NB4 (cell line): ENCODE measurements around the gene IL36G.

Experiments used
- TF ChIP-seq, protein P1 (sequence below): IDR thresholded peaks from one replicate; pipeline ENCODE4 v1.5.1; 2012; ENCODE audit warnings: low read depth, low read length
- TF ChIP-seq, protein P2 (sequence below): IDR thresholded peaks from 2 replicates; pipeline ENCODE4 v1.6.1; 2011; ENCODE audit warnings: low read depth, low read length

DNA sequence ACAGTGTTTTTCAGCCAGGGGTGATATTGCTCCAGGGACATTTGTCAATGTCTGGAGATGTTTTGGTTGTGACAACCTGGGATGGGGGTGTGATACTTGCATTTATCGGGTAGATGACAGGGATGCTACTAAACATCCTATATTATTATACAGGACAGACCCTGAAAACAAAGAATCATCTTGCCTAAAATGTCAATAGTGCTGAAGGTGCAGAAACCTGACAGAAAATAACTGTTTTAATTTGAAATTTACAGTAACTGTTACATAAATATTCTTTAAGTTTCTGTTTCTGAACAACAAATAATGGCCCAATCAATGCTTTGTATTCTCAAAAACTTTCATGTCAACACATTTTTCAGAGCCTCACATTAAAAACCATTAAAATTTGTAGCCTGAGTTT, 29.4 kb downstream of the IL36G start:
- TF ChIP-seq, protein P1, sequence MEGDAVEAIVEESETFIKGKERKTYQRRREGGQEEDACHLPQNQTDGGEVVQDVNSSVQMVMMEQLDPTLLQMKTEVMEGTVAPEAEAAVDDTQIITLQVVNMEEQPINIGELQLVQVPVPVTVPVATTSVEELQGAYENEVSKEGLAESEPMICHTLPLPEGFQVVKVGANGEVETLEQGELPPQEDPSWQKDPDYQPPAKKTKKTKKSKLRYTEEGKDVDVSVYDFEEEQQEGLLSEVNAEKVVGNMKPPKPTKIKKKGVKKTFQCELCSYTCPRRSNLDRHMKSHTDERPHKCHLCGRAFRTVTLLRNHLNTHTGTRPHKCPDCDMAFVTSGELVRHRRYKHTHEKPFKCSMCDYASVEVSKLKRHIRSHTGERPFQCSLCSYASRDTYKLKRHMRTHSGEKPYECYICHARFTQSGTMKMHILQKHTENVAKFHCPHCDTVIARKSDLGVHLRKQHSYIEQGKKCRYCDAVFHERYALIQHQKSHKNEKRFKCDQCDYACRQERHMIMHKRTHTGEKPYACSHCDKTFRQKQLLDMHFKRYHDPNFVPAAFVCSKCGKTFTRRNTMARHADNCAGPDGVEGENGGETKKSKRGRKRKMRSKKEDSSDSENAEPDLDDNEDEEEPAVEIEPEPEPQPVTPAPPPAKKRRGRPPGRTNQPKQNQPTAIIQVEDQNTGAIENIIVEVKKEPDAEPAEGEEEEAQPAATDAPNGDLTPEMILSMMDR = no peak
- TF ChIP-seq, protein P2, sequence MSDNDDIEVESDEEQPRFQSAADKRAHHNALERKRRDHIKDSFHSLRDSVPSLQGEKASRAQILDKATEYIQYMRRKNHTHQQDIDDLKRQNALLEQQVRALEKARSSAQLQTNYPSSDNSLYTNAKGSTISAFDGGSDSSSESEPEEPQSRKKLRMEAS = no peak
